ENCODE results near the gene NAXE. TPM values are rescaled to one million over a fixed set of nuclear protein-coding genes. Genes with fewer than 3 reads are reported as not detected.

The NAXE gene
- total and polyA plus RNA-seq, 2 of the 13 experiments (the other 11 are each of a cell fraction or from before 2014, with no cell fraction given): 39.4 to 59.4 TPM

DNA sequence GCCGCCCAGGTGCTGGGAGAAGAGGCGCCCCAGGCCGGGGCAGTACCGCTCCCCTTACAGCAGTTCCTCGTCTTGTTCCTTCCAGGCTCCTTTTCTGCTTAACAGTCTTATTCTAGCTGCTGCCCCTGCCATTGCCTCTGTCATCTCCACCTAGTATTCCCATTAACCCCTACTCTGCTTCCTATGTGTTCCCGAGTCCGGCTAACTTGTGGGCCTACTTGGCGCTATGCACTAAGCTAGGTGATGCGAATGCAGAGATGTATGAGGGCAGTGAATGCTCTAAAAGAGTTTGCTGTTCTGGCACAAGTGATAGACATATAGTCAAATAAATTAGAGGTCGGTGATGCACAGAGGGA, 18.9 kb upstream of the NAXE start (continued):
- TF ChIP-seq UBTF (CRISPR knock-in tag; IDR thresholded peaks at IDR 0.05): peak; percentile 14; the same call in 1 of the 2 replicates
- TF ChIP-seq ZNF83 (CRISPR knock-in tag; IDR thresholded peaks at IDR 0.05; ENCODE audit: borderline replicate concordance): no peak
- TF ChIP-seq KDM5B (CRISPR knock-in tag; IDR thresholded peaks at IDR 0.05; ENCODE audit: borderline replicate concordance): 0 out of 2 replicates have a peak, but pooled peaks have one; percentile 14
- TF ChIP-seq, protein P1, sequence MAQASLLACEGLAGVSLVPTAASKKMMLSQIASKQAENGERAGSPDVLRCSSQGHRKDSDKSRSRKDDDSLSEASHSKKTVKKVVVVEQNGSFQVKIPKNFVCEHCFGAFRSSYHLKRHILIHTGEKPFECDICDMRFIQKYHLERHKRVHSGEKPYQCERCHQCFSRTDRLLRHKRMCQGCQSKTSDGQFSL (CRISPR knock-in tag; IDR thresholded peaks at IDR 0.05): no peak
- no peak for TF ChIP-seq MEIS1 (CRISPR knock-in tag; IDR thresholded peaks at IDR 0.05; ENCODE audit: borderline replicate concordance)
- no peak for TF ChIP-seq ZNF33A (CRISPR knock-in tag; IDR thresholded peaks at IDR 0.05; ENCODE audit: borderline replicate concordance)
- TF ChIP-seq BORCS8-MEF2B (CRISPR knock-in tag; IDR thresholded peaks at IDR 0.05): no peak
- peak; percentile 38 for TF ChIP-seq THAP11 (CRISPR knock-in tag; IDR thresholded peaks at IDR 0.05)
- TF ChIP-seq ZNF605 (CRISPR knock-in tag; IDR thresholded peaks at IDR 0.05): no peak
- TF ChIP-seq, protein P2, sequence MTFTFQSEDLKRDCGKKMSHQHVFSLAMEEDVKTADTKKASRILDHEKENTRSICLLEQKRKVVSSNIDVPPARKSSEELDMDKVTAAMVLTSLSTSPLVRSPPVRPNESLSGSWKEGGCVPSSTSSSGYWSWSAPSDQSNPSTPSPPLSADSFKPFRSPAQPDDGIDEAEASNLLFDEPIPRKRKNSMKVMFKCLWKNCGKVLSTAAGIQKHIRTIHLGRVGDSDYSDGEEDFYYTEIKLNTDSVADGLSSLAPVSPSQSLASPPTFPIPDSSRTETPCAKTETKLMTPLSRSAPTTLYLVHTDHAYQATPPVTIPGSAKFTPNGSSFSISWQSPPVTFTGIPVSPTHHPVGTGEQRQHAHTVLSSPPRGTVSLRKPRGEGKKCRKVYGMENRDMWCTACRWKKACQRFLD (CRISPR knock-in tag; IDR thresholded peaks at IDR 0.05; ENCODE audit: borderline replicate concordance): 0 out of 2 replicates have a peak, but pooled peaks have one; percentile 9
- TF ChIP-seq, protein P3, sequence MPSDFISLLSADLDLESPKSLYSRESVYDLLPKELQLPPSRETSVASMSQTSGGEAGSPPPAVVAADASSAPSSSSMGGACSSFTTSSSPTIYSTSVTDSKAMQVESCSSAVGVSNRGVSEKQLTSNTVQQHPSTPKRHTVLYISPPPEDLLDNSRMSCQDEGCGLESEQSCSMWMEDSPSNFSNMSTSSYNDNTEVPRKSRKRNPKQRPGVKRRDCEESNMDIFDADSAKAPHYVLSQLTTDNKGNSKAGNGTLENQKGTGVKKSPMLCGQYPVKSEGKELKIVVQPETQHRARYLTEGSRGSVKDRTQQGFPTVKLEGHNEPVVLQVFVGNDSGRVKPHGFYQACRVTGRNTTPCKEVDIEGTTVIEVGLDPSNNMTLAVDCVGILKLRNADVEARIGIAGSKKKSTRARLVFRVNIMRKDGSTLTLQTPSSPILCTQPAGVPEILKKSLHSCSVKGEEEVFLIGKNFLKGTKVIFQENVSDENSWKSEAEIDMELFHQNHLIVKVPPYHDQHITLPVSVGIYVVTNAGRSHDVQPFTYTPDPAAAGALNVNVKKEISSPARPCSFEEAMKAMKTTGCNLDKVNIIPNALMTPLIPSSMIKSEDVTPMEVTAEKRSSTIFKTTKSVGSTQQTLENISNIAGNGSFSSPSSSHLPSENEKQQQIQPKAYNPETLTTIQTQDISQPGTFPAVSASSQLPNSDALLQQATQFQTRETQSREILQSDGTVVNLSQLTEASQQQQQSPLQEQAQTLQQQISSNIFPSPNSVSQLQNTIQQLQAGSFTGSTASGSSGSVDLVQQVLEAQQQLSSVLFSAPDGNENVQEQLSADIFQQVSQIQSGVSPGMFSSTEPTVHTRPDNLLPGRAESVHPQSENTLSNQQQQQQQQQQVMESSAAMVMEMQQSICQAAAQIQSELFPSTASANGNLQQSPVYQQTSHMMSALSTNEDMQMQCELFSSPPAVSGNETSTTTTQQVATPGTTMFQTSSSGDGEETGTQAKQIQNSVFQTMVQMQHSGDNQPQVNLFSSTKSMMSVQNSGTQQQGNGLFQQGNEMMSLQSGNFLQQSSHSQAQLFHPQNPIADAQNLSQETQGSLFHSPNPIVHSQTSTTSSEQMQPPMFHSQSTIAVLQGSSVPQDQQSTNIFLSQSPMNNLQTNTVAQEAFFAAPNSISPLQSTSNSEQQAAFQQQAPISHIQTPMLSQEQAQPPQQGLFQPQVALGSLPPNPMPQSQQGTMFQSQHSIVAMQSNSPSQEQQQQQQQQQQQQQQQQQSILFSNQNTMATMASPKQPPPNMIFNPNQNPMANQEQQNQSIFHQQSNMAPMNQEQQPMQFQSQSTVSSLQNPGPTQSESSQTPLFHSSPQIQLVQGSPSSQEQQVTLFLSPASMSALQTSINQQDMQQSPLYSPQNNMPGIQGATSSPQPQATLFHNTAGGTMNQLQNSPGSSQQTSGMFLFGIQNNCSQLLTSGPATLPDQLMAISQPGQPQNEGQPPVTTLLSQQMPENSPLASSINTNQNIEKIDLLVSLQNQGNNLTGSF (CRISPR knock-in tag; IDR thresholded peaks at IDR 0.05): no peak
- peak; percentile 5; the same call in 1 of the 2 replicates for TF ChIP-seq GABPB1 (CRISPR knock-in tag; IDR thresholded peaks at IDR 0.05)
- no peak for TF ChIP-seq HDAC6 (IDR thresholded peaks at IDR 0.05; ENCODE audit: low read depth, low read length)
- TF ChIP-seq TRIM24 (CRISPR knock-in tag; IDR thresholded peaks at IDR 0.05): no peak
- no peak for TF ChIP-seq ARID4A (CRISPR knock-in tag; IDR thresholded peaks at IDR 0.05; ENCODE audit: borderline replicate concordance)
- no peak for TF ChIP-seq ZNF232 (CRISPR knock-in tag; IDR thresholded peaks at IDR 0.05; ENCODE audit: borderline replicate concordance)

Measured in HepG2 (cell line).